Measurements from ENCODE around the gene IGFN1.

- TF ChIP-seq POLR2A (IDR thresholded peaks at IDR 0.05; ENCODE audit: low read length) (no peak), GATA1 (IDR thresholded peaks at IDR 0.05; ENCODE audit: low read depth, low read length) (no peak)
These were observed 17.6 kb downstream of the IGFN1 start for GRCh38 chr1:201208236-201208635.

All from erythroblast (primary cell).